DLD1 (cell line): ENCODE data around the gene RSL1D1.
"Not testable (repeated sequence)": the region's sequence is repeated elsewhere in the genome, so short reads cannot be mapped to it uniquely, and the experiment has no call there.

ENCODE experiments used
- in situ Hi-C: cut with HindIII; loops from 2 replicates; pipeline ENCODE4 v1.10.0; 2017; ENCODE audit warnings: low sequenced_read_pairs

Gene RSL1D1

GRCh38 chr16:11799509-11800381 is 51.6 kb downstream of the RSL1D1 start:
- in situ Hi-C loops = no loop called here

DNA sequence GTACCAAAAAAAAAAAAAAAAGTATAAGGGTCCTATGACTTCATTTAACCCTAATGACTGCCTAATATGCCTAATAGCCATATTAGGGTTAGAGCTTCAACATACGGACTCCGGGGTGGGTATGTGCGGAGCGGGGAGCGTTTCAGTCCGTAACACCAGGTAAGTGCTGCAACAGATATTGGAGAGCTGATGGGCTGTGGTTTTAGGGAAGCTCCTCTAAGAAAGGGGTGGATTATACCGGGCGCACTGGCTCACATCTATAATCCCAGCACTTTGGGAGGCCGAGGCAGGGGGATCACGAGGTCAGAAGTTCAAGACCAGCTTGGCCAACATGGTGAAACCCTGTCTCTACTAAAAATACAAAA is 52.3 kb downstream of the RSL1D1 start:
- in situ Hi-C loops = no loop called here

DNA sequence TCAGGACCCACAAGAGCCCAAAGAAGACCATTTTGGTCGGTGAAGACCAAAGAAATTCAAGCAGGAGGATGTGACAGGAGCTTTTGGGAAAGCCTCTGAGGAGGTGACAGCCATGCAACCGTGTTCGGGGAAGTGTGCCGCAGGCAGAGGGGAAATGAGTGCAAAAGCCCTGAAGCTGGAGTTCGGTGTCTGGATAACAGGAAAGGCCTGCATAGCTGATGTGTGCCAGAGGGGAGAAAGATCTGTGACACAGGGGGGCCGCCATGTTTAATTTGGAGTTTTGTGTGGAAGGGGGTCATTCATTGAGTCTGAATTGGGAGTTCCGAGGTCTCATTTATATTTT is 53.4 kb downstream of the RSL1D1 start:
- in situ Hi-C loops = no loop called here

GRCh38 chr16:11797166-11797956 is 54.0 kb downstream of the RSL1D1 start, which contains the start of gene ZC3H7A:
TSS of gene ZC3H7A (minus strand) at chr16:11797258. CDS start at chr16:11782354, 14,904 bp downstream.
- in situ Hi-C loops = no loop called here

DNA sequence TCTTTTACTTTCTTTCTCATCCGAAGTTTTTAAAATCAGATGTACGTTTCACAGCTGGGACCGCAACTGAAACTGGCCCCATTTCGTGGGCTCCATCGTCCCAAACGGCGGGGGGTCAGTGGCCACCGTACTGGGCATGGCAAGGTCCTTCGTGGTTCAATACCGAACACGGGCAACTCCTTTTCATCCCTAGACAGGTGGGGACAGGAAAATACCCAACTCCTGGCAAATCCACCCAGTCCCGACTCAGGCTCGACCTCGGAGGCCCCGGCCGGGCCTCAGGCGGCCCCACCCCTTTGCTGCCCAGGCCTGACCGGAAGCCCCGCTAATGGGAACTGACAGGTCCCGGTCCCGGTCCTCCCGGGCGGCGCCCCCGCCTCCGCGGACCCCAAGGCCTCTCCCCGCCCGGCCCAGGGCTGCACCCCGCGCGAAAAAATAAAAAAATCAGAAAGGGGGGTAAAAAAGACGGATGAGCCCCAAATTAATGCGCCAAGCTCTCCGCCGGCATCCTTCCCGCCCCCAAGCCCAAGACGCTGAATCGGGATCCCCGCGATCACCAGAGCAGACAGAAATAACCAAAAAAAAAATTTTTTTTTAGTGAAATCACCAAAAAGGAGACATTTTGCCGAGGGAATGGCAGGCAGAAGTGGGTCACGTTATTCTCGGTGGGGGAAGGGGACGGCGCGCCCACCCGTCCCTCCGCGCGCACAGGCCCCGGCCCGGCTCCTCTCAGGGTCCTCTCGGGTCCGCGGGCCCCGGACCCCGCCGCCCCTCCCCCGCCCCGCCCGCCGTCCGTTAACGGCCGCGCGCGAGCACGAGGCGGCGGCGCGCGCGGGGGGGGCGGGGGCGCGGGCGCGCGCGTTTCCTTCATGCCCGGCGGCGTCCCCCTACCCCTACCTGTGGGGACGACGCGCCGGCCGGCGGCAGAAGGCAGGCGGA is 54.8 kb downstream of the RSL1D1 start:
- in situ Hi-C loops = no loop called here

- in situ Hi-C loops = no loop called here
Observed at GRCh38 chr16:11795887-11796226, 55.5 kb downstream of the RSL1D1 start.

- in situ Hi-C loops = no loop called here
Observed at GRCh38 chr16:11794996-11795886, 56.1 kb downstream of the RSL1D1 start.

- in situ Hi-C loops = no loop called here
Observed at GRCh38 chr16:11794447-11794846, 56.9 kb downstream of the RSL1D1 start.

GRCh38 chr16:11793840-11794239 is 57.5 kb downstream of the RSL1D1 start:
- in situ Hi-C loops = no loop called here

DNA sequence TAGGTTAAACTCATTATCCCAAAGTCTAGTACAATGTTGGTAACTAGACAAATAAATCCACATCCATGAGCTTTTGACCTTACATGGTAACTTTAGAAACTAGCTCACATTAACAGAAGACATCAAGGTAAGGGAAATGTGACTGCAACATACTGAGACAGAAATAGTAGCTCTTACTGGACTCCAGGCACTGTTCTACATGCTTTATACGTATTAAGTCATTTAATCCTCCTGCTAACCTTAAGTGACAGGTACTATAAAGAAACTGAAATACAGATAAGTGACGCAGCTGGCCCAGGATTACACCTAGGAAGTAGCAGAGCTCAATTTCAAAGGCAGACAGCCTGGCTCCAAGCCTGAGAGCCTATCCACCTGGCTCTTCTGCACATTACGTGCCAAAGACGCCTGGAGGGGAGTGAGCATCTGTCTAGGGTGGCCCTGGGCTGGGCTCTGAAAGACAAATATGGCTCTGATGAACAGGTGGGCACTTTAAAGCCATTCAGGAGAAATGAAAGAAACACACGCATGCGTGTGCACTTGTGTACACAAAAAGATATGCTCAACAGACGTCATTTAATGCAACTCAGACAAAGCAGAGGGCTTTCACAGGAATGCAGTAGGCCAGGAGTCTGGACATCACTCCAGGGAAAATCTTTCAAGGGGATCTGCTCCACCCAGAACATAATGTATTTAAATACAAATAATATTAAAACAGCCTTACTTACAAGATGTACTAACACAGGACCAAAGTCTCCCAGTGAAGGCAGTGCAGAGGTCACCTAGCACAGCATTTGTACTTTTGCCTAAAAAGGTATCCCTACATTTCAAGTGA is 58.7 kb downstream of the RSL1D1 start:
- in situ Hi-C loops = no loop called here

- in situ Hi-C loops = no loop called here
Observed at GRCh38 chr16:11791144-11791828, 60.1 kb downstream of the RSL1D1 start.

GRCh38 chr16:11788914-11789313 is 62.4 kb downstream of the RSL1D1 start:
- in situ Hi-C loops = no loop called here

DNA sequence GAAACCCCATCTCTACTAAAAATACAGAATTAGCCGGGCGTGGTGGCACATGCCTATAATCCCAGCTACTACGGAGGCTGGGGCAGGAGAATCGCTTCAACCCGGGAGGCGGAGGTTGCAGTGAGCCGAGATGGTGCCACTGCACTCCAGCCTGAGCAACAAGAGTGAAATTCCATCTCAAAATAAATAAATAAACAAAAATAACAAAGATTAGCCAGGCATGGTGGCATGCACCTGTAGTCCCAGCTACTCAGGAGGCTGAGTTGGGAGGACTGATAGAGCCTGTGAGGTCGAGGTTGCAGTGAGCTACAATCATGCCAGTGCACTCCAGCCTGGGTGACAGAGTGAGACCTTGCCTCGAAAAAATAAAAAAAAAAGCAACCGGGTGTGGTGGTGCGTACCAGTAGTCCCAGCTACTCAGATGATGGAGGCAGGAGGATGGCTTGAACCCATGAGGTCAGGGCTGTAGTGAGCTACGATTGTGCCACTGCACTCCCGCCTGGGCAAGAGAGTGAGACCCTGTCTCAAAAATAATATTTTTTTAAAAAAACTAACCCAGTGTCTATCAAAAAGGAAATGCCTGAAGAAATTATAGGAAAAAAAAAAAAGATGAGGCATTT is 66.3 kb downstream of the RSL1D1 start:
- in situ Hi-C loops = not testable (repeated sequence)

DNA sequence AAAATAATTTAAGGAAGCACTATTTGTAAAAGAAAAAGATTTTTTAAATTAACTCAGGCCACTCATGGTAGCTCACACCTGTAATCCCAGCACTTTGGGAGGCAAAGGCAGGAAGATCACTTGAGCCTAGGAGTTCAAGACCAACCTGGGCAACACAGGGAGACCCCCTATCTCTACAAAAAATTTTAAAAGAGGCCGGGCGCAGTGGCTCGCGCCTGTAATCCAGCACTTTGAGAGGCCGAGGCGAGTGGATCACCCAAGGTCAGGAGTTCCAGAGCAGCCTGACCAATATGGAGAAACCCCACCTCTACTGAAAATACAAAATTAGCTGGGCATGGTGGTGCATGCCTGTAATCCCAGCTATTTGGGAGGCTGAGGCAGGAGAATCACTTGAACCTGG is 67.0 kb downstream of the RSL1D1 start:
- in situ Hi-C loops = not testable (repeated sequence)

GRCh38 chr16:11784038-11784369 is 67.3 kb downstream of the RSL1D1 start:
- in situ Hi-C loops = no loop called here
